Lower leg skin (tissue), 3 donors: Measurements from ENCODE around the gene POLR2H.

Experiments
- CTCF ChIP-seq, 3 donors: fragments of 450-650 bp; IDR thresholded peaks; one replicate each; pipeline ENCODE4 v1.5.1; 2016; ENCODE audit warnings: antibody characterized with exemption in 3 of 3, mild to moderate bottlenecking in 3 of 3, moderate library complexity in 2 of 3
- POLR2A ChIP-seq, 2 donors: fragments of 450-650 bp; IDR thresholded peaks; one replicate each; pipeline ENCODE4 v1.6.1; 2016 to 2017; ENCODE audit warnings: antibody characterized with exemption in 2 of 2, mild to moderate bottlenecking in 1 of 2, moderate library complexity in 1 of 2

- TF ChIP-seq CTCF (IDR thresholded peaks at IDR 0.05) (no peak), POLR2A (IDR thresholded peaks at IDR 0.05) (no peak)
These were observed 14.4 kb downstream of the POLR2H start for GRCh38 chr3:184375747-184376461.
